MM.1S (cell line): ENCODE results near the gene PPP4R3A.

Experiments used
- DNase-seq: peaks from one replicate; pipeline ENCODE4 v3.0.0-alpha.2; 2015
- H2AFZ ChIP-seq: fragments of 300-600 bp; sonication (generic); 2 replicates; pipeline ENCODE4 v1.6.0; 2016; ENCODE audit warnings: antibody characterized with exemption, low read length
- H3F3A ChIP-seq: fragments of 300-600 bp; sonication (generic); 2 replicates; pipeline ENCODE4 v1.6.1; 2016; ENCODE audit warnings: mild to moderate bottlenecking, antibody characterized with exemption, low read length, moderate library complexity, mixed read lengths; ENCODE audit not compliant: insufficient read depth
- H3K27ac ChIP-seq: fragments of 300-600 bp; sonication (generic); 2 replicates; pipeline ENCODE4 v1.5.1; 2016; ENCODE audit warnings: mild to moderate bottlenecking, low read length
- H3K27me3 ChIP-seq: fragments of 300-600 bp; sonication (generic); replicated peaks from 2 replicates; pipeline ENCODE4 v1.6.0; 2016; ENCODE audit warnings: low read length; ENCODE audit not compliant: insufficient read depth
- H3K36me3 ChIP-seq: fragments of 300-600 bp; sonication (generic); replicated peaks from 2 replicates; pipeline ENCODE4 v1.6.1; 2016; ENCODE audit warnings: mild to moderate bottlenecking, low read length, mixed read lengths; ENCODE audit not compliant: insufficient read depth
- H3K4me1 ChIP-seq: fragments of 300-600 bp; sonication (generic); 2 replicates; pipeline ENCODE4 v1.6.1; 2016; ENCODE audit warnings: low read length, mixed read lengths
- H3K4me2 ChIP-seq: fragments of 300-600 bp; sonication (generic); 2 replicates; pipeline ENCODE4 v1.6.0; 2016; ENCODE audit warnings: low read depth, low read length
- H3K4me3 ChIP-seq: fragments of 300-600 bp; sonication (generic); 2 replicates; pipeline ENCODE4 v1.5.1; 2016; ENCODE audit warnings: low read length, mixed read lengths
- H3K79me2 ChIP-seq: fragments of 300-600 bp; sonication (generic); 2 replicates; pipeline ENCODE4 v1.6.1; 2016; ENCODE audit warnings: mixed run types, low read length, mixed read lengths
- H3K9ac ChIP-seq: fragments of 300-600 bp; sonication (generic); 2 replicates; pipeline ENCODE4 v1.6.1; 2016; ENCODE audit warnings: low read length, mixed read lengths
- H3K9me2 ChIP-seq: fragments of 300-600 bp; sonication (generic); replicated peaks from 2 replicates; pipeline ENCODE4 v1.6.1; 2016; ENCODE audit warnings: mild to moderate bottlenecking, low read length, mixed read lengths; ENCODE audit not compliant: insufficient read depth
- H3K9me3 ChIP-seq: fragments of 300-600 bp; sonication (generic); replicated peaks from 2 replicates; pipeline ENCODE4 v1.6.1; 2016; ENCODE audit warnings: mild to moderate bottlenecking, low read length, mixed read lengths; ENCODE audit not compliant: insufficient read depth
- H4K20me1 ChIP-seq: fragments of 300-600 bp; sonication (generic); 2 replicates; pipeline ENCODE4 v1.6.1; 2016; ENCODE audit warnings: mild to moderate bottlenecking, low read length, moderate library complexity, mixed read lengths; ENCODE audit not compliant: insufficient read depth
- CTCF ChIP-seq: fragments of 300-600 bp; sonication (generic); IDR thresholded peaks from 2 replicates; pipeline ENCODE4 v1.5.1; 2016; ENCODE audit warnings: antibody characterized with exemption, low read length, mixed read lengths
- EZH2 ChIP-seq: fragments of 300-600 bp; sonication (generic); optimal IDR thresholded peaks from 2 replicates; pipeline ENCODE3; 2017; ENCODE audit warnings: low read depth, mild to moderate bottlenecking, antibody characterized with exemption, low read length, mixed read lengths
- EZH2phosphoT487 ChIP-seq: fragments of 300-600 bp; sonication (generic); IDR thresholded peaks from 2 replicates; pipeline ENCODE4 v1.6.1; 2018; ENCODE audit warnings: antibody characterized with exemption, low read length

PPP4R3A gene

DNA sequence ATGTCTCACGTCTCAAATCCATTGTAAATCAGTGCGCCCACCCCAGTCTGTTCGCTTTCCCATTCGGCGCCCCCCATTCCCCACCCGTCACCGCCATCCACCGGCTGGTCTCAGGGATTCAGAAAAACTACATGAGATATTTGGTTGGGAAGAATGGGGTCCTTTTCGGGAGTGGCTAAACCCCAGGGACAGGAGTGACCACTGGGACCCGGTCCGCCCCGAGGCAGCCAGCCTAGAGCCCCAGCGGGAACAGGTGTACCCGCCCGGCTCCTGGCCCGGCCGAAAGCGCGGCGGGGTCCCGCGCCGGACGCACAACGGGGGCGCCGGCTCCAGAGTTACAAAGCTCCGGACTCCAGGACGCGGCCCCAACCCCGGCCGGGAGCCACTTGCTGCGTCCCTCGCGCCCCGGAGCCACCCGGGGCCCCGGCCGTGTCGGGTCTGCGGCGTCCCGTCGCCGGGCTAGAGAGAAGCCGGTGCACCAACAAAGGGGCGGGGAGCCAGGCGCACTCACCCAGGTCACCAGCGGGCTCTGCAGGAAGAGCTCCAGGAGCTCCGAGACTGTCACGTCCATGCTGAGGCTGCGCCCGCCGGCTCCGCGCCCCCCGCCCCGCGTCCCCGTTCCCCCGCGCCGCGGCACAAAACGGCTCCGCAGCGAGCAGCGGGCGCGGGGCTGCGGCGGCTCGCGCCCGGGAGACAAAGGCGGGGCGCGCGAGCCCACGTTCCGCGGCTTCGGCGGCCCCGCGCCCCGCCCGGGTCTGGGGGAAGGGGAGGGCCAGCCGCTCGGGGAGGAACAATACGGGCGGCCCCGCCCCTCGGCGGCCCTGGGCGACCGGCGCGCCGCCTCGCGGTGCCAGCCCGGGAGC, 92.8 kb downstream of the PPP4R3A start, which contains the start of gene CCDC88C:
Gene CCDC88C, minus strand, starts transcription at position 701 of the 863 bp plus-strand sequence. Its CDS starts 130 bp downstream, at position 571.
- Histone ChIP-seq H3K79me2 (peaks cover 49% of the 10 kb centered on the region), H2AFZ (peak within 1 kb of the TSS; percentile 26; the same call in 1 of the 2 replicates), H3K4me2 (peak within 1 kb of the TSS; percentile 90), H3K4me3 (peak within 1 kb of the TSS; percentile 79), H3K9me2 (no peaks in the 10 kb centered on the region), H3K4me1 (peaks cover 11% of the 10 kb centered on the region; the same call in 1 of the 2 replicates), H3F3A (peaks cover 49% of the 10 kb centered on the region), H4K20me1 (no peaks in the 10 kb centered on the region), H3K27ac (peak within 1 kb of the TSS; percentile 100), H3K27me3 (no peaks in the 10 kb centered on the region), H3K9ac (peak within 1 kb of the TSS; percentile 99), H3K9me3 (no peaks in the 10 kb centered on the region), H3K36me3 (no peaks in the 10 kb centered on the region)
- TF ChIP-seq EZH2 = no peak
- no peak for TF ChIP-seq EZH2phosphoT487
- TF ChIP-seq CTCF = no peak
- peak; percentile 61 for DNase-seq

GRCh38 chr14:91416744-91417119, 93.4 kb downstream of the PPP4R3A start:
- Histone ChIP-seq H4K20me1 (no peaks in the 10 kb centered on the region), H3F3A (peaks cover 49% of the 10 kb centered on the region), H3K36me3 (no peaks in the 10 kb centered on the region), H3K79me2 (peaks cover 55% of the 10 kb centered on the region), H3K9me3 (no peaks in the 10 kb centered on the region), H2AFZ (no peak overlapping the region), H3K27me3 (no peaks in the 10 kb centered on the region), H3K9me2 (no peaks in the 10 kb centered on the region), H3K27ac (peak overlapping the region; percentile 100), H3K4me2 (peak overlapping the region; percentile 90), H3K4me3 (peak overlapping the region; percentile 79), H3K9ac (peak overlapping the region; percentile 99), H3K4me1 (peaks cover 11% of the 10 kb centered on the region; the same call in 1 of the 2 replicates)
- DNase-seq = no peak
- TF ChIP-seq EZH2 (no peak), CTCF (no peak), EZH2phosphoT487 (no peak)

DNA sequence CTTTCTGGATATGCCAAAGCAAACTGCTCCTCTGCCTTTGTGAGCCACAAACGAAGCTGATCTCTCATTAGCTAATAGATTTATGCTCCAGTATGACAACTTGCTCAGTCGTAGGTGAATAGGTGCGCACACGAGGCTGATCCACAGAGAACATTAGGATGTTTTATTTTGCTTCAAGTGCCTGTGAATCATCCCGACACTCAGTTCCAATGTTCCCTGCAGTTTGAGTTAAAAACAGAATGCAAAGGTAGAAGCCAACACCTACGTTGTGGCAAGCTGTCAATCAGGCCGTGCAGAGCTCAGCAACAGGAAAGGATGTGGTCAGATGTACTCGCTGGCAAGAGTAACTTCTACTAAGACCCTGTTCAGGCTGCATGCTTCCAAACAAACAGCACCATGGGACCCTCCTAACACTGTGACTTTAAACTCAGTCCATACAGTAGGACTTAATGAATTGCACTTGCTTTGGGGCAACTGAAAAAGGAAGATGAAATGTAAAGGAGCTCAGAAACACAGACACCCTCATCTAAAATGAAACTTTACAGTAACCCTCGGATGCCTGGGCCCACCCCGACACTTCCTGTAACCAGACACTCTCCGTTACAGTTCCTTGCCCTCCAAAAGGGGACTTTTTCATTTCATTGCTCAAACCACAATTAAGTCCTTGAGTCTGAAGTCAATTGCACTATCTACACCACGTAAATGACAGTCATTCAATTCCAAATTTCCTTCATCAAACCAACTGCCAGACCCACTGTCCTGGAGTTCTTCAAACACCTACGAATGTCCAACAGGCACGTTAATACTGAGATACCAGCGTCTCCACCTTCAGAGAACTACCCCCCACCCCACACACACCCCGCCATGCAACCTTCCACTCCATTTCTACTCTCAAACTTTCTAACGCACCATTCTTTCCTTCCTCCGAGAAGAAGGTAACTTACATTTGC, 94.0 kb downstream of the PPP4R3A start:
- Histone ChIP-seq H2AFZ (no peak overlapping the region), H3F3A (peaks cover 53% of the 10 kb centered on the region), H3K4me2 (peak overlapping the region; percentile 90)

More for the DNA sequence above, 94.0 kb downstream of the PPP4R3A start:
- DNase-seq = peak; percentile 81
- Histone ChIP-seq H3K79me2 (peaks cover 62% of the 10 kb centered on the region), H3K27me3 (no peaks in the 10 kb centered on the region), H3K9me2 (no peaks in the 10 kb centered on the region), H3K9me3 (no peaks in the 10 kb centered on the region), H3K27ac (peak overlapping the region; percentile 100), H3K4me1 (peaks cover 16% of the 10 kb centered on the region), H4K20me1 (no peaks in the 10 kb centered on the region), H3K9ac (peak overlapping the region; percentile 99), H3K4me3 (peak overlapping the region; percentile 79), H3K36me3 (no peaks in the 10 kb centered on the region)
- TF ChIP-seq EZH2phosphoT487 (no peak), CTCF (no peak), EZH2 (no peak)
